GM15510 (cell line): ENCODE measurements around the gene KCNE1.

Source experiments
- POLR2A ChIP-seq: IDR thresholded peaks from 3 replicates; pipeline ENCODE4 v1.6.1; 2011; ENCODE audit warnings: borderline replicate concordance; ENCODE audit not compliant: insufficient read length; ENCODE audit errors: extremely low read depth

The KCNE1 gene

GRCh38 chr21:34524646-34525601, 12.9 kb upstream of the KCNE1 start:
- no peak for TF ChIP-seq POLR2A

- no peak for TF ChIP-seq POLR2A
These were observed 11.1 kb upstream of the KCNE1 start for GRCh38 chr21:34523019-34523555.

DNA sequence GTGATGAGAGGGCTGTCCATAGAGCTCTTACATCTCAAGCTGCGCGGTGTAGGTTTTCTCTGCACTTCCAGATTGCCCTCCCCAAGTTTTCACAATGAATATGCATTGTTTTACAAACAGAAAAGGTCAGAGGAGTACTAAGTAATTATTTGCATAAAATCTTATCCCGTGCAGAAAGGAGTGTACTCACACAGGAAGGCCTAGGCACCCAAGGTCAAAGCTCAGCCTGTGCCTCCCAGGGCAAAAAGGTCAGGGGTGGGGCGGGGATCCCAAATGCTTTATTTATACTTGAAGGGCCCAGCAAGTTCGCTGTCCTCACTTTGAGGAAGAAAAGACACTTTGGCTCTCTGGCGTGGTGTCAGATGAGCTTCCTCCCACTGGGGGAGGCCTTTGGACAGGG, 10.3 kb upstream of the KCNE1 start:
- no peak for TF ChIP-seq POLR2A

DNA sequence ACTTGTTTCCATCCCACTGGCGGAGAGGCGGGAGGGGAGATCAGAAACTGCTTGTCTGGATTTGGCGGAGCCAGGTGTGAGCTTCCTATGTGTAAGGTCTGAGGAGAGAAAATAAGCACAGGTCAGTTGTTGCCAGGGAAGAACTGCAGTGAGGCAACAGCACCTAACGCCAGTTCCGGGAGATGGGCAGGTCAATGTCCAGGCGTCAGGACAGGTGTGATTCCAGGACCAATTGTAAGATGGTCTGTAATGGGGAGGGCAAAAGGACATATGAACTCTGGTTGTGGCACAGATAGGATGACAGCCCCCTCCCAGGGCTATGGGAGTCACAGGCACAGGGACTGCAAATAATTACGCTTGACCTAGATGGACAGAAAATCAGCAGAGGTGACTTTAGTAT, 9.6 kb upstream of the KCNE1 start:
- TF ChIP-seq POLR2A, result no peak

DNA sequence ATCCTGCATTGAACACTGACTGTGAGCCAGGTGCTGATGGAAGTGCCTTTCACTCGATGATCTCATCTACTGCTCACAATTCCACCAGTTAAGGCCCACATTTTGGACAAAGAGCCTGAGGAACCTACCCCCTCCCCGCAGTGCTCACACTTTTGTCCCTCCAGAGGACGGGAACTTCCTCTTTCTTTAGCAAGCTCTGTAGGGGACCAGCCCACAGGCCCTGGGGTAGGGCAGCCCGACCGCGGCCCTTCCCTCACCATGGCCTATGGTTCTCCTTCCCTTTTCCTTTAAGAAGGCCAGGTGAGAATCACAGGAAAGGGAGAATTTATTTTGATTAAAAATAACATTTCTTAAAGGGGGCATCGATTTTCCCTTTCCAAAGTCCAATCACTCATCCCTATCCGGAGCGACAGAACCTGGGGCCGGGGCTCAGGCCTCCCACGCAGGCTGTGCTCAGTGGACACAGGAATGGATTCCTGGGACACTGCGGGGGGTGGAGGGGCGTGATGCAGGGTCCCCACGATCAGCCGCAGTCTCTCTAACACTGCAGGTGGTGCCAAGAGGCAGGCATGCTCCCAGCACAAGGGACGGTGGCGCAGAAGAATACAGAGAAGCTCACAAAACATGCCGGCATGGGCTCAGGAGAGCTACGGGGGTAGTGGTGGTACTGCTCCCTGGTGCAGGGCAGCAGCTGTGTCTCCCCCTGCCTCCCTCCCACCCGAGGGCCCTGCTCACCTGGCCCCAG, 8.9 kb upstream of the KCNE1 start:
- TF ChIP-seq POLR2A, result no peak

DNA sequence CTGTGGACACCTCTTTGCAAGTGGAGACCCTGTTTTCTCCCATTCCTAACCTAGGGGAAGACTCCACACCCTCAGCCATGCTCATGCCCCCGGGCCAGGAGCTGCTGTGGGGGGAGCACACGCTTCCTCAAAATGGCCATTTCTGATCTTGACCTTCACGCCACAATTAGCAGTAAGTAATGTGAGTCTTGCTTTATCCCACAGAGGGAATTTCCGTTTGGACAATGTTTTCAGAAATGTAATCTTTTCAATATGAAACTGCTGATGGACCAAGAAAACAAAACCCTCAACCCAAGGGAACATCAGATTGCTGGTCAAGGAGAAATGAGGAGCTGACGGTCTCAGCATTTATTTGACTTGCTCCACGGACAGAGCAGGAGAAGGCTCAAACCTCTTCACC, 8.3 kb upstream of the KCNE1 start:
- TF ChIP-seq POLR2A, result no peak

DNA sequence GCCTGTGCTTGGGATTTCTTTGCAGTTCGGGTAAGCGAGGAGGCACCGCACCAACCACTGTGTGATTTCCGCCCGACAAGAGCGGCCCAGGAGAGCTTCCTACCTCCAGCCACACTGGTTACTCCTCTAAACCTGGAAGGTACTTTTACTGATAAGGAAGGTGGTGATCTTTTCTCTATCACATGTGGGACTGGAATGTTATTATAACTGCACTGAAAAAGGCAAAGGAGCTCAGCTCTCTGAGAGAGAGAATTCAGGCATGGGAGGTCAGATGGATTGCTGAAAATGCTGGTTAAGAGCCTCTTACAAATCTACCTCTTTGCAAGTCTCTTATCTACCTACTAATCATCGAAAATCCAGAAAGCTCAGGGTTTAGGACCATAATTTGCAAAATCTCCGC, 7.7 kb upstream of the KCNE1 start:
- no peak for TF ChIP-seq POLR2A

DNA sequence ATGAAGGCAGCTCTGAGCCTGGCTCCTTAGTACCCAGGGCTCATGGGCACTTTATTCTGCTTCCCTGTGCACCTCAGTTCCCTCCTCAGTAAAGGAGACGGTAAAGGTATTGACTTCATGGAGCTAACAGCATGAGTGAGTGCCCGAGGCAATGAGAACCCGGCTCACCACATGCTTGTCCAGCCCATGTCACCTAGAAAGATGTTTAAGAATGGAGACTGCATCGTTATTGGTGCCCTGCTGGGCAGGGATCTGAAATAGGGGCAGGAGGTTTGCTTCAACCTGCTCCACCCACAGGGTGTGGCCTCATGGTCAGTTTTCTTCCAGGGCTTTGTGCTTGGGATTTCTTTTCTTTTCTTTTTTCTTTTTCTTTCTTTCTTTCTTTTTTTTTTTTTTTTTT, 7.0 kb upstream of the KCNE1 start:
- TF ChIP-seq POLR2A, result no peak

DNA sequence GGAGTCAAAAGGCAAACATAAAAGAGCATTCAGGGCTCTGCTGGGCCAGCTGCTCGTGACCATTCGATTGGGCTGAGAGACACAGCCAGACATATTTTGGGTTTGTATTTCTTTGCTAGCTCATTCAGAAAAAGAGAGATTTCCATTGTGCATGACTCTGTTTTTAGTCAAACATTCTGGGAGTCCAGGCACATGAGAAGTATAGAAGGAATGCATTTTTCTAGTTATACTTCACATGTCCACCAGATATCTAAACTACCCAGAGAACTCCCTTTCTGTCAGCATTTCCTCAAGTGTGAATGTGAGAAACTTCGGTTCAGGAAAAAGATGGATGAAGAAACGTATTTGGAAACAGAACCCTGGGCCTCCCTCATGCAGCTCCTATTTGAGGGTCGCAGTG, 6.3 kb upstream of the KCNE1 start:
- TF ChIP-seq POLR2A, result no peak

DNA sequence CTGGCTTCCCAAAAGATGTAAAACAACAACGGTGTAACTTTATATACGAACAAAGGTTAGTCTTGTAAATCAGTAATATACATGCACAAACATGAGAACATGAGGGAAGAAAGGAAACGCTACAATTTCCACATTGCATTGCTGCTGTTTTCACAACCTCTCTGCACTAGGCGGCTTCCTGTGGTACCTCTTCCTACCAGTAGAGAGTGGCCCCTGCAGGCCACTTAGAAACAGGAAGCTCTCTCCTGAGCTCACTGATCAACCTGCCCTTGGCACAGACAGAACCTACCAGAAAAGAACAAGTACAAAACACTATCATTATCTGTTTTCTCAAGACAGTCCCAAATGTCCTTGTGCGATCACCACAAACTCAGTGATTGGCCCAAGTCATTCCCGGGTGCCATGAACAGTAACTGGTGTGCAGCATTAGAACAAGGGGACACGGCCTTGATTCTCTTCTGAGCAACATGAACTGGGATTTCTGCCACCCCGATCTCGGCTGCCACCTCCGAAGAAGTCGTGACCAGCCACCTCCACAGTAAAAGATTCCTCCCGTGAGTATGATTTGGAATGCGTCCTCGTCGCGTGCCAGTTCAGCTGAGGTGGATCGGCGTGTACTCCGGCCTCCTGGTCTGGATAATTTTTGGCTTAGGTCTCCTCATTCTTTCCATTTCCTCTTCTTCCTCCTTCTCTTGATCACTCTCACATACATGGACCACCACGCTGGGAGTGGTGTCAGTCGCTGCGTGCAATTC, 5.7 kb upstream of the KCNE1 start:
- TF ChIP-seq POLR2A, result no peak

GRCh38 chr21:34517039-34517438, 5.0 kb upstream of the KCNE1 start:
- TF ChIP-seq POLR2A, result no peak

- no peak for TF ChIP-seq POLR2A
These were observed 2.6 kb upstream of the KCNE1 start for GRCh38 chr21:34514576-34515115.

DNA sequence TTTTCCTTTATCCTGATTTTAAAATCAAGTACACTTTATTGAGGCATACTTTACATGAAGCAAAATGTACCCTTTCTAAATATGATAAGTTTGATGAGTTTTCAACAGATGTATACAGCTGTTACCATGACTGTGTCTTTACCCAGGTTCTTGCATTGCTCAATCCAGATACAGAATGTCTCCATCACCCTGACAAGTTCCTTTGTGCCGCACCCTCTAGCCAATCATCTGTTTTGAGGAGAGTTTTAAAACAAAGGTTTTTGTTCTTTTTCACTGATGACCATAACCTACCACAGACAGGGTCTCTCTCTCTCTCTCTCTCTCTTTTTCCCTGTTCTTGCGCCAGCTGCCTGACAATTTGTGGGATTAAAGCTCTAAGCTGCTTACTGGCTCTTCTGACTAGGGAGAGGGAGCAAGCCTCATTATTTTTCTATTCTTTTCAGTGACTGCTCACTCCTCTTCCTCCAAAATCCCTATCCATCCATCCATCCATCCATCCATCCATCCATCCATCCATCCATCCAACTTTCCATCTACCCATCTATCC, 1.2 kb upstream of the KCNE1 start:
- TF ChIP-seq POLR2A, result no peak

DNA sequence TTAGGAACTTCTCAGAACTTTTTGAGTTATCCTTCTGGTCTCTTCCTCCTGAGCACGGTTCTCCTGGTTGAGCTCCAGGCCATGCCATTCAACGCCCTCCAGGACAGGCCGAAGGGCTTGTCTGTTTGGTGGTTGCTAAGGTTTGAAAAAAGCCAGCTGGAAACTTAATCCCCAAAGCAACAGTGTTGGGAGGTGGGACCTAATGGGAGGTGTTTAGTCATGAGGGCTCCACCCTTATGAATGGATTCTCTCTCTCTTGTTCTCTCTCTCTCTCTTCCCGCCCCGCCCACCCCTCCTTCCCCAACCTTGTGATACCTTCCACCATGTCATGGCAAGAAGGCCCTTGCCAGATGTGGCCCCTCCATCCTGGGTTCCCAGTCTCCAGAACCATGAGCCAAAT, 829 bp downstream of the KCNE1 start:
- no peak for TF ChIP-seq POLR2A
